ENCODE measurements around the gene AGBL2.
"Not testable (repeated sequence)": the region's sequence is repeated elsewhere in the genome, so short reads cannot be mapped to it uniquely, and the experiment has no call there.

The AGBL2 gene

GRCh38 chr11:47715082-47715669 lies at the start of gene AGBL2:
Gene AGBL2 (minus strand): TSS chr11:47715369. CDS start chr11:47714650, 719 bp downstream.
- peak; percentile 63 for DNase-seq

GRCh38 chr11:47759291-47759690 lies 44.1 kb upstream of the AGBL2 start:
- DNase-seq, result not testable (repeated sequence)

GRCh38 chr11:47756208-47756607 lies 41.0 kb upstream of the AGBL2 start:
- DNase-seq, result no peak

GRCh38 chr11:47750725-47751124 lies 35.6 kb upstream of the AGBL2 start:
- DNase-seq, result no peak

GRCh38 chr11:47742494-47742893 lies 27.3 kb upstream of the AGBL2 start:
- not testable (repeated sequence) for DNase-seq

GRCh38 chr11:47737817-47738216 lies 22.6 kb upstream of the AGBL2 start:
- DNase-seq, result not testable (repeated sequence)

- no peak for DNase-seq
Measured at GRCh38 chr11:47732271-47732670, 17.1 kb upstream of the AGBL2 start.

GRCh38 chr11:47731475-47731874 lies 16.3 kb upstream of the AGBL2 start:
- DNase-seq, result no peak

GRCh38 chr11:47726878-47727514 lies 11.8 kb upstream of the AGBL2 start:
- DNase-seq, result no peak

GRCh38 chr11:47726118-47726442 lies 10.9 kb upstream of the AGBL2 start:
- no peak for DNase-seq

GRCh38 chr11:47725442-47726117 lies 10.4 kb upstream of the AGBL2 start:
- no peak for DNase-seq

- no peak for DNase-seq
Measured at GRCh38 chr11:47724041-47724729, 9.0 kb upstream of the AGBL2 start.

- no peak for DNase-seq
Measured at GRCh38 chr11:47723041-47723440, 7.9 kb upstream of the AGBL2 start.

- DNase-seq, result no peak
Measured at GRCh38 chr11:47720651-47721050, 5.5 kb upstream of the AGBL2 start.

GRCh38 chr11:47716692-47717091 lies 1.5 kb upstream of the AGBL2 start:
- DNase-seq, result no peak

GRCh38 chr11:47714554-47715081 lies 551 bp downstream of the AGBL2 start:
- DNase-seq, result peak; percentile 25

- DNase-seq, result no peak
Measured at GRCh38 chr11:47711816-47712215, 3.4 kb downstream of the AGBL2 start.

GRCh38 chr11:47711225-47711624 lies 3.9 kb downstream of the AGBL2 start:
- no peak for DNase-seq

- not testable (repeated sequence) for DNase-seq
Measured at GRCh38 chr11:47707275-47707786, 7.8 kb downstream of the AGBL2 start.

- DNase-seq, result no peak
Measured at GRCh38 chr11:47705721-47706120, 9.4 kb downstream of the AGBL2 start.

- no peak for DNase-seq
Measured at GRCh38 chr11:47691979-47692378, 23.2 kb downstream of the AGBL2 start.

- DNase-seq, result no peak
Measured at GRCh38 chr11:47689480-47689879, 25.7 kb downstream of the AGBL2 start.

GRCh38 chr11:47688991-47689390 lies 26.2 kb downstream of the AGBL2 start:
- DNase-seq, result no peak
